Choroid plexus epithelial cell (primary cell): ENCODE results near the gene INO80E.
A peak's percentile ranks its signal among the peaks of the same experiment; 100 is the strongest.

Source experiments
- DNase-seq: peaks from one replicate; pipeline ENCODE4 v3.0.0-alpha.2; 2010; ENCODE audit warnings: low read depth
- H3K4me3 ChIP-seq: 2 replicates; pipeline ENCODE4 v1.5.1; 2011; ENCODE audit warnings: low read depth, mild to moderate bottlenecking, control low read depth, low read length, moderate library complexity
- CTCF ChIP-seq: conservative IDR thresholded peaks from 2 replicates; pipeline ENCODE4 v1.5.1; 2011; ENCODE audit warnings: low read depth, mild to moderate bottlenecking, control low read depth, inconsistent platforms, low read length, moderate library complexity

The INO80E gene

GRCh38 chr16:29972500-29972899, 23.5 kb upstream of the INO80E start:
- H3K4me3 ChIP-seq, result no peak overlapping the region
- no peak for TF ChIP-seq CTCF
- DNase-seq, result no peak

- TF ChIP-seq CTCF, result no peak
- no peak for DNase-seq
- no peak overlapping the region for H3K4me3 ChIP-seq
These were observed 23.1 kb upstream of the INO80E start for GRCh38 chr16:29972992-29973383.

GRCh38 chr16:29973384-29974246, 22.4 kb upstream of the INO80E start, which contains the start of gene TAOK2:
Gene TAOK2, plus strand, starts transcription at chr16:29973868. Its CDS starts 3,905 bp downstream, at chr16:29977773.
- TF ChIP-seq CTCF, result no peak
- H3K4me3 ChIP-seq, result peak within 1 kb of the TSS; percentile 98
- DNase-seq, result peak; percentile 100

GRCh38 chr16:29974291-29975133, 21.5 kb upstream of the INO80E start:
- peak overlapping the region; percentile 98 for H3K4me3 ChIP-seq
- peak; percentile 33 for DNase-seq
- TF ChIP-seq CTCF, result no peak

GRCh38 chr16:29975134-29975538, 20.9 kb upstream of the INO80E start:
- H3K4me3 ChIP-seq, result peak overlapping the region; percentile 98
- TF ChIP-seq CTCF, result no peak
- no peak for DNase-seq

- peak overlapping the region; percentile 98 for H3K4me3 ChIP-seq
- TF ChIP-seq CTCF, result no peak
- DNase-seq, result no peak
These were observed 20.1 kb upstream of the INO80E start for GRCh38 chr16:29975811-29976511.
